T-helper 17 cell (primary cell): ENCODE measurements around the gene PTGIS. TPM values are rescaled to one million over a fixed set of nuclear protein-coding genes. Genes with fewer than 3 reads are reported as not detected.

Source experiments
- ATAC-seq: fragments of 150-1000 bp; cut with Tn5 transposase; 2 replicates; pipeline ENCODE4 v1.10.0; 2021; ENCODE audit warnings: mild to moderate bottlenecking, moderate library complexity
- DNase-seq, 3 donors: peaks; one replicate each; pipeline versions ENCODE4 v3.0.0 to v3.0.0-alpha.2; 2020 to 2021
- H3K9me3 ChIP-seq: one replicate; pipeline ENCODE4 v1.7.0; 2013; ENCODE audit warnings: low read length, mild to moderate bottlenecking; ENCODE audit not compliant: control insufficient read depth, poor library complexity, severe bottlenecking
- H3K27ac Mint-ChIP-seq: one replicate; pipeline ENCODE4 v1.8.0; 2022; ENCODE audit warnings: mild to moderate bottlenecking, moderate library complexity, mixed read lengths
- H3K27me3 Mint-ChIP-seq: one replicate; pipeline ENCODE4 v1.8.0; 2022; ENCODE audit warnings: mixed read lengths
- H3K36me3 Mint-ChIP-seq: one replicate; pipeline ENCODE4 v1.8.0; 2022; ENCODE audit warnings: low read depth, mixed read lengths
- H3K4me1 Mint-ChIP-seq: one replicate; pipeline ENCODE4 v1.8.0; 2022; ENCODE audit warnings: mild to moderate bottlenecking, mixed read lengths
- H3K4me3 Mint-ChIP-seq: one replicate; pipeline ENCODE4 v1.8.0; 2022; ENCODE audit warnings: mild to moderate bottlenecking, moderate library complexity, mixed read lengths
- total RNA-seq, 4 donors: library from RNA in 2 of 4; stranded (reverse) in 2 of 4; gene quantifications; one replicate each; pipeline ENCODE4 v1.2.3 and lab custom pipeline; 2022 to 2026

The PTGIS gene
- total RNA-seq, 2 donors from 2014 or later, result not detected

GRCh38 chr20:49489688-49490087, 78.2 kb downstream of the PTGIS start:
- ATAC-seq, result no peak
- no peak for DNase-seq
- no peaks in the 10 kb centered on the region for H3K9me3 ChIP-seq
- Mint-ChIP-seq H3K27me3 (peaks cover 49% of the 10 kb centered on the region), H3K27ac (no peak overlapping the region), H3K36me3 (peaks cover 5% of the 10 kb centered on the region), H3K4me1 (peaks cover 2% of the 10 kb centered on the region), H3K4me3 (no peak overlapping the region)

DNA sequence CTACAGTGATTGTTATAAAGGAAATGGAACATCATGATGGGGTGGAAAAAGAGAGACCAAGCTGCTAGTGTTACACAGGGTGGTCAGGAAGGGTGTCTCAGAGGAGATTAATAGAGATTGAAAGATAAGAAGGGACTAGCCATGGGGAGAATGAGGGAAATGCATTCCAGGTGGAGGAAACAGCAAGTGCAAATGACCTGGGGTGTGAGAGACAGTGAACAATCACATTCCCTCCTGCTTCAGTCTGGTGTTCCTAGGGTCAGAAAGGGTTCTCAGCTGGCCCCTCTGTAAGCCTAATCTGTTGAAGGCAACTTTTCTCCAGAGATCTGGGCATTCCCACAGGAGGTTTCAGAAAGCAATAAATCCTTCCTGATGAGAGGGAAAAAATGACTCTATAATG, 81.9 kb downstream of the PTGIS start:
- Mint-ChIP-seq H3K36me3 (peaks cover 7% of the 10 kb centered on the region), H3K4me1 (peaks cover 9% of the 10 kb centered on the region), H3K27me3 (peaks cover 73% of the 10 kb centered on the region), H3K4me3 (no peak overlapping the region), H3K27ac (no peak overlapping the region)
- DNase-seq, result no peak
- ATAC-seq, result no peak
- H3K9me3 ChIP-seq, result no peaks in the 10 kb centered on the region

DNA sequence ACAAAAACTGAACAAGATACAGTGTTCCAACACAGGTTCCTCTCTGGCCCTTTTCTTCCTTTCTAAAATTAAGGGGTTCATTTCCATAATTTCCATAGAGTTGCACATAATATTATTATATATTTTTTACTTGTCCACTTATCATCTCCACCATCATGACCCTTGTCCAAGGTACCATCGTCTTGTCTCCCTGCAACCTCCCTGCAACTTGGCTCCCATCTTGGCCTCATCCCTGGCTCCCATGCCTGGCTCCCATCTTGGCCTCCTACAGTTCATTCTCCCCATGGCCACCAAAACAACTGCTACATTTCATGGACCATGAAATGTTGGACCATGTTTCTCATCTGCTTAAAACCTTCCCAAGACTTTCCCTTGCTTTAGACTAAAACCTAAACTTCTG, 82.4 kb downstream of the PTGIS start:
- Mint-ChIP-seq H3K27ac (no peak overlapping the region), H3K4me3 (no peak overlapping the region), H3K4me1 (peaks cover 9% of the 10 kb centered on the region), H3K27me3 (peaks cover 78% of the 10 kb centered on the region), H3K36me3 (peaks cover 7% of the 10 kb centered on the region)
- no peak for DNase-seq
- no peaks in the 10 kb centered on the region for H3K9me3 ChIP-seq
- ATAC-seq, result no peak

DNA sequence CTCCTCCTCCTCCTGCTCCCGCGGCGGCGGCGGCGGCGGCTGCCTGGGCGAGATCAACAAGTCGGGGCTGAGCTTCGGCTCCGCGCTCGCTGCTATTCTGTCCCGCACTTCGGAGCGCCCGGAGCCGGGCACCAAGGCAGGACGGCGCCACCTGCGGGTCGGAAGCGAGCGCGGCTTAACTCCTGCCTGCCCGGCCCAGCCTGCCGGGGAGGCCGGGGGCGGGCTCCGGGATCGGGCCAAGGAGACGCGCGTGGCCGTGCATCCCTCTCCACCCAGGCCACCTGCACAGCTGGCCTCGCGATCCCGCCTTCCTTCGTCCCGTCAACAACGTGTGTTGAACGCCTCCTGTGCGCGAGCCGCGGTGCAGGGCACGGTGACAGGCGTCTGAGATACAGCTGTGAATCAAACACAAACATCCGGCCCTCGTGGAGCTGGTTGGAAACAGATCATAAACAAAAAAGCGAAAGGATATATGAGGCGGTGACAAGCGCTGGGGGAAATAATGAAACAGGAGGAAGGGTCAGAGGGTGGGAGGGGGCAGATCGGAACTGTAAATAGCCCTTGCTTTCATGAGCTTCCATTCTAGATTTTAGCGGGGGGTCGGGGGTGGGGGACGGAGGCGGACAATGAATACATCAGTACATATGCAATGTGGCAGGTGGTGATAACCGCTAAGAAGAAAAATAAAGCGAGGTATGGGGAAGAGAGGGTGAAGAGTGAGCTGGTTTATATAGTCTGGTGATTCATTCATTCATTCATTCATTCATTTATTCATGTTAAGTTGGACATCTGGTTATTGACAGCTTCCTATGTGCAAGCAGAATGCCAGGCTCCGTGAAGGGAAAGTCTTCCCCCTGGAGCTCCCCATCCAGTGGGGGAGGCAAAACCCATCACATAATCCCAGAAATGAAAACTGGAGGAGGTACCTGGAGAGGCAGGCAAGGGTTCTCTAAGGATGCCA, 83.5 kb downstream of the PTGIS start:
- Mint-ChIP-seq H3K4me3 (peak overlapping the region; percentile 91), H3K36me3 (peaks cover 2% of the 10 kb centered on the region), H3K4me1 (peaks cover 9% of the 10 kb centered on the region), H3K27ac (no peak overlapping the region), H3K27me3 (peaks cover 78% of the 10 kb centered on the region)
- H3K9me3 ChIP-seq, result no peaks in the 10 kb centered on the region
- DNase-seq (peak; percentile 28 to 55 (median 32)), ATAC-seq (peak; percentile 83)

DNA sequence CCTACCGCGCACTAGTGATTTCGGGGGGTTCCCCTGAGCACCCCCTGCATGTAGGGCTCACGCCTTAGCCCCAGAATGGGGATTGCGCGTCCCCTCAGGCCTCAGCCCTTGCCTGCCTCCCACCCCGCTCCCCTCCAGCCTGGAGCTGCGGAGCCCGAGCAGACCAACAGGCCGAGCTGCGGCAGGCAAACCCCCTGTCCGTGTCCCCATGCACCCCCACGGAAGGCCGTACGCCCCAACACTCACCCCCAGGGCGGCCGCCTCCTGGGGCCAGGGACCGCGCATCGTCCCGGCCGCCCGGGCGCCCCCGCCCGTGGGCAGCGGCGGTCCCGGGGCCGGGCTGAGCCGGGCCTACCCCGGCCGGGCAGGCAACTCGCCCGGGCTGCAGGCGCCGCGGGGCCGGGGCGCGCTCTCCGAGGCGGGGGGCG, 84.2 kb downstream of the PTGIS start:
- H3K4me1 Mint-ChIP-seq, result peaks cover 9% of the 10 kb centered on the region
- H3K27me3 Mint-ChIP-seq, result peaks cover 78% of the 10 kb centered on the region
- H3K36me3 Mint-ChIP-seq, result peaks cover 2% of the 10 kb centered on the region
- H3K27ac Mint-ChIP-seq, result no peak overlapping the region
- H3K9me3 ChIP-seq, result no peaks in the 10 kb centered on the region
- peak overlapping the region; percentile 91 for H3K4me3 Mint-ChIP-seq
- ATAC-seq (no peak), DNase-seq (no peak)

- no peak for DNase-seq
- Mint-ChIP-seq H3K27ac (no peak overlapping the region), H3K4me3 (peak overlapping the region; percentile 75), H3K36me3 (peaks cover 2% of the 10 kb centered on the region), H3K27me3 (peaks cover 72% of the 10 kb centered on the region), H3K4me1 (peaks cover 9% of the 10 kb centered on the region)
- no peak for ATAC-seq
- H3K9me3 ChIP-seq, result no peaks in the 10 kb centered on the region
These were observed 84.8 kb downstream of the PTGIS start for GRCh38 chr20:49483018-49483695.

DNA sequence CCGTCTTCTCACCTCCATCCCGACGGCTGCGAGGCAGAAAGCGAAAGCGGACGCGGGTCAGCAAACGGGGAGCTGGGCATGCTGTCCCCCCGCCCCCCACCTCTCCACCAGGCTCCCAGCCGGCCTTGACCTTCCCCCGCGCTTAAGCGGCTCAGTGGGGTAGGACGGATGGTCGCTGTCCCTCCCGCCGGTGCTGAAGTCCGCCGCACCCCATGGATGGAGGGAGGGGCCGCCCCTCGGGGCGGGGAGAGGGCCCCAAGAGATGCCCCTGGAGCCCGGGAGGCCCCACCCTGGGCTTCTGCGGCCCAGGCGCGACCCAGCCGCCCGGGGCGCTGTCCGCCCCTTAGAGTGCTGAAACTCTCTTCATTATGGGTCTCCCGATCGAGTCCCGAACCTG, 85.3 kb downstream of the PTGIS start, which contains the start of gene KCNB1:
Gene KCNB1 (minus strand): TSS at position 48 of the 397 bp plus-strand sequence. CDS start 188 bp downstream, outside the sequence.
- no peaks in the 10 kb centered on the region for H3K9me3 ChIP-seq
- Mint-ChIP-seq H3K4me3 (peak within 1 kb of the TSS; percentile 75), H3K27me3 (peaks cover 70% of the 10 kb centered on the region), H3K36me3 (peaks cover 2% of the 10 kb centered on the region), H3K27ac (no peak within 1 kb of the TSS), H3K4me1 (peaks cover 9% of the 10 kb centered on the region)
- ATAC-seq, result peak; percentile 67
- peak; percentile 12 to 21 (median 20) for DNase-seq

DNA sequence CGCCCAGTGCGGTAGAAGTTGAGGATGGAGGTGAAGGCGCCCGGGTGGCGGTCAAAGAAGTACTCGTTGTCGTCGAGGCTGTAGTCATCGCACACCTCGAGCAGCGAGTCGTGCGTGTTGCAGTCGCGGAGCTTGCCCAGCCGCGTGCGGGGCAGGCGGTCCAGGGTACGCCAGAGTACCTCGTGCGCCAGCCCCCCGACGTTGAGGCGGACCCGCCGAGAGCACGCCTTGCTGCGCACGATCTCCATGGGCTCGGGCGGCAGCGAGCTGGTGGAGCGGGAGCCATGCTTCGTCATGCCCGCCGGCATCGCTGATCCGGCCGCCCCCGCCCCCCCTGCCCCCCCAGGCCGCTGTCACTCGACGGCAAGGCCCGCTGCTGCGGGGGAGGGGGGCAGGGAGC, 85.8 kb downstream of the PTGIS start:
- peak overlapping the region; percentile 26 for H3K4me3 Mint-ChIP-seq
- peaks cover 69% of the 10 kb centered on the region for H3K27me3 Mint-ChIP-seq
- no peak overlapping the region for H3K27ac Mint-ChIP-seq
- ATAC-seq (no peak), DNase-seq (no peak)
- H3K36me3 Mint-ChIP-seq, result peaks cover 2% of the 10 kb centered on the region
- peaks cover 9% of the 10 kb centered on the region for H3K4me1 Mint-ChIP-seq
- no peaks in the 10 kb centered on the region for H3K9me3 ChIP-seq

DNA sequence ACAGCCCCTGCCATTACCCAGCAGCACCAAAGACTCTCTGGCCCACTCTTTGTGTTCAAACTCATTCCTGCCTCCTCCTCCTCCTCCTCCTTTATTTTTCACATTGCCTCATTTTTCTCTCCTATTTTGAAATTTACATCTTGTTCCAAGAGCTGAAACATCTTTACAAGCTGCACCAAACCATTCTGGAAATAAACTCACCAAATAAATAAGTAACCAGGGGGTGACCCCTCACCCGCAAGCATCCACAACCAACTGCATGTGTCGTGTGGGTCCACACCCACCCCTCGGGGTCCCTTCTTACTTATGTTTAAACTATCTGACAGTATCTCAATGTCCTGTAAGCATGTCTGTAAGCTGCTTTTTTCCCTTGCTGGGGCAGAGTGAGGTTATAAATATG, 86.8 kb downstream of the PTGIS start:
- Mint-ChIP-seq H3K27me3 (peaks cover 63% of the 10 kb centered on the region), H3K4me1 (peaks cover 9% of the 10 kb centered on the region), H3K27ac (no peak overlapping the region), H3K36me3 (peaks cover 2% of the 10 kb centered on the region), H3K4me3 (no peak overlapping the region)
- no peak for ATAC-seq
- H3K9me3 ChIP-seq, result no peaks in the 10 kb centered on the region
- DNase-seq, result no peak

DNA sequence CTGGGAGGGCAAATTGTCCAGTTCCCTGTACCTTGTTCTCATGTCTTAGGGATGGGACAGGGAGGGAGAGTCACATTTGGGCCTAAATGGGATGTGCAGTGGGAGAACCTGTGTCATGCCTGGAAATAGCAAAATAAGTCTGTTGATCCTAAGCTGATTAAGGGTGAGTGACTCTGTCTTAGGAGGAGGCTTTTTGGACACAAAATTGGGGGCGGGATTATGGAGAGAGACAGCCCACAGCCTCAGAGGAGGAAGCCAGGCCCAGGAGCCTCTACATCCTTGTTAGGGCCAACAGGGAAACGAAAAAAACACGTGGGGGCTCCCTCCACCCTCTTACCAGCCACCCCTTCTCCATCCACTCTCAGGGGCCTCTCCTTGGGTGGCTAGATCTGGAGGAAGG, 87.7 kb downstream of the PTGIS start:
- no peak overlapping the region for H3K27ac Mint-ChIP-seq
- DNase-seq (no peak), ATAC-seq (no peak)
- no peaks in the 10 kb centered on the region for H3K9me3 ChIP-seq
- peaks cover 9% of the 10 kb centered on the region for H3K4me1 Mint-ChIP-seq
- H3K27me3 Mint-ChIP-seq, result peaks cover 64% of the 10 kb centered on the region
- H3K4me3 Mint-ChIP-seq, result no peak overlapping the region
- H3K36me3 Mint-ChIP-seq, result peaks cover 2% of the 10 kb centered on the region

DNA sequence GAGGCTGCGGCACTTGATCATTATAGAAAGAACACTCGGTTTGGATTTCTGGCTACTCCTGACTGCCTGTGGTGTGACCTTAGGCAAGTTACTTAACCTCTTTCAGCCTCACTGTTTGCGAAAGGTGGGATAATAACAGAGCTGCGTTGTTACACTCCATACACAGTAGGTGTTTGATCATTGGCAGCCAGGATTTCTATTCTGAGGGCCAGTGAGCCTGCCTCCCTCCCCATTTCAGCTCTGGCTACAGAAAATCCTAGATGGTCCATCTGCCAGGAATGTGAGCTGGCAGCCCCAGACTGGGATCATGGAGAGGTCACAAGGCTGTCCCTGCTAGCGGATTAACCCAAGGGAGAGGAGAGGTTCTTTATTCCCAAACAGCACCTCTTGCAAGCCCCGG, 88.2 kb downstream of the PTGIS start:
- H3K27me3 Mint-ChIP-seq, result peaks cover 65% of the 10 kb centered on the region

DNA sequence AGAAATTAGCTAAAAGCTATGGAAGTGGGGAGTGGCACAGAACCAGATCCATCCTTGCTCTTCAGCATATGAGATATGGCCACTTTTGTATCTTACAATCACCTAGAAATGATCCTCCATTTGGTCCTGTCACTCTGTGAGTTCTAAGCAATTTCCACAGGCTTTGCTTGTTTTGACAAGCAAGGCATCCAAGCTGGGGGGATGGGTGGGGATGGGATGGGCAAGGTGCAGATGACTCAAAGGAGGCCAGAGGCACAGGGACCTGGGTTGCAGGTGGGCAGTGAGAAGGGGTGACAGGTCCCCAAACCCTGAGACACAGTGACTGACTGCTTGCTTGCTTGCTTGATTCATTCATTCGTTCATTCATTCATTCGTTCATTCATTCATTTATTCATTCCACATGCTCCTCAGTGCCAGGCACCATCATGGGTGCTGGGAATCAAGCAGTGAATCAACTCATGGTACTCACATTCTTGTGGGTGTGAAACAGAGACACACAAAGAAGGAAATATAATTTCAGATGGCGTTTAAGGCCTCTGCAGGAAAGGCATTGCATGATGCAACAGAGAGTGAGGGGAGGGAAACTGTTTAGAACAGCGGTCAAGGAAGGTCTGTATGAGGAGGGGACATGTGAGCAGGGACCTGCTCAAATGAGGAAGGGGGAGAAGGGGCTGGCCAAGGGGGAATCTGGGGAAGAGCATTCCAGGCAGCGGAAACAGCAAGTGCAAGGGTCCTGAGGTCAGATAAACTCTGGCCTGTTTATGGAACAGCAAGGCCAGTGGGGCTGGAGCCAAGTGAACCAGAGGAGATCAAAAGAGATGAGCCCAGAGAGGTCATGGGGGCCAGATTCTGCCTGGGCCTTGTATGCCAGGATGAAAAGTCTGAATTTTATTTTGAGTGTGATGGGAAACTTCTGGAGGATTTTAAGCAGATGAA, 88.9 kb downstream of the PTGIS start:
- no peak overlapping the region for H3K27ac Mint-ChIP-seq
- no peaks in the 10 kb centered on the region for H3K9me3 ChIP-seq
- H3K27me3 Mint-ChIP-seq, result peaks cover 65% of the 10 kb centered on the region
- ATAC-seq (no peak), DNase-seq (no peak)
- H3K4me3 Mint-ChIP-seq, result no peak overlapping the region
- peaks cover under 1% of the 10 kb centered on the region for H3K4me1 Mint-ChIP-seq
- H3K36me3 Mint-ChIP-seq, result no peaks in the 10 kb centered on the region

More for the DNA sequence above, 88.2 kb downstream of the PTGIS start:
- ATAC-seq, result no peak
- Mint-ChIP-seq H3K36me3 (peaks cover 2% of the 10 kb centered on the region), H3K4me1 (peaks cover 8% of the 10 kb centered on the region), H3K27ac (no peak overlapping the region), H3K4me3 (no peak overlapping the region)
- no peaks in the 10 kb centered on the region for H3K9me3 ChIP-seq
- DNase-seq, result no peak
